HEK293T (cell line): ENCODE results near the gene SMYD5.

ENCODE experiments used
- BHLHE40 ChIP-seq: fragments of 450-650 bp; IDR thresholded peaks from 2 replicates; pipeline ENCODE4 v1.6.1; 2016; ENCODE audit warnings: mild to moderate bottlenecking, moderate library complexity, borderline replicate concordance
- CTBP1 ChIP-seq: fragments of 450-650 bp; IDR thresholded peaks from 2 replicates; pipeline ENCODE4 v1.6.1; 2016; ENCODE audit warnings: borderline replicate concordance
- ELF4 ChIP-seq: fragments of 450-650 bp; IDR thresholded peaks from 2 replicates; pipeline ENCODE4 v1.6.1; 2017; ENCODE audit warnings: antibody characterized with exemption
- FOXM1 ChIP-seq: fragments of 450-650 bp; IDR thresholded peaks from 2 replicates; pipeline ENCODE4 v1.6.1; 2017; ENCODE audit warnings: mild to moderate bottlenecking, borderline replicate concordance
- NFRKB ChIP-seq: fragments of 450-650 bp; IDR thresholded peaks from 2 replicates; pipeline ENCODE4 v1.6.1; 2016; ENCODE audit warnings: mild to moderate bottlenecking, moderate library complexity
- SUZ12 ChIP-seq: fragments of 450-650 bp; IDR thresholded peaks from 2 replicates; pipeline ENCODE4 v1.6.1; 2016; ENCODE audit warnings: mild to moderate bottlenecking
- TARDBP ChIP-seq: fragments of 450-650 bp; IDR thresholded peaks from 2 replicates; pipeline ENCODE4 v1.6.1; 2016

DNA sequence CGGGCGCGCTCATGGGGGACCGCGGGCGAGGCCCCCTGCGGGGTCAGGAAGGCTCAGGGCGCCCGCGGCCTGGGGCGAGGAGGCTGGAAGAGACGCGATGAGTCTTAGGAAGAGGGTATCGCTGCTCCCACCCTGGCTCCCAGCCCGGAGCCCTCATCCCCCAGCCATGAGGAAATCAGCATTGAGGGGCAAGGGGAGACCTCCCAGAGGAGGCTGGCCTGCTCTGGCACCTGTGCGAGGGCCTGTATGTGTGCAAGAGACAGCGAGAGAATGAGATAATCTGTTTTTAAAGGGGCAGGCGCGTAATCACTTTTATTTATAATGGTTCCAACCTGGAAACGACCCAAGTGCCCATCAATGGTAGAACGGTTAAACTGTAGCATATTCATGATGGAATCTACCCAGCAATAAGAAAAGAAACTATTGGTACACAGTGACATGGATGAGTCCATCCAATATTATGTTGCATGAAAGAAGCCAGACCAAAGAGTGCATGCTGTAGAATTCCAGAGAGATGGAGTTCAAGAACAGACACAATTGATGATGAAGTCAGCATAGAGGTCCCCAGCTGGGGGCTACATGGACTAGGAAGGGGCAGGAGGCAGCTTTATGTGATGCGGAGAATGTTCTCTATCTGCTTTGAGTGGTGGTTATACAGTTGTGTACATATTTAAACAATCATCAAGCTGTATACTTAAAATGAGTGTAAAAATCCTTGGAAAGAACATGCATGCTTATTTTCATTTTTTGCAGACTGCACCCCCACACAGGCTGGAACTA is 55.8 kb downstream of the SMYD5 start:
- TF ChIP-seq SUZ12, result no peak
- no peak for TF ChIP-seq CTBP1
- TF ChIP-seq NFRKB, result no peak
- TF ChIP-seq TARDBP, result no peak
- no peak for TF ChIP-seq FOXM1
- TF ChIP-seq BHLHE40, result no peak
- no peak for TF ChIP-seq ELF4
